IPS-18a (cell line): ENCODE data around the gene NDUFA3.
"Not testable (repeated sequence)": the region's sequence is repeated elsewhere in the genome, so short reads cannot be mapped to it uniquely, and the experiment has no call there.

Experiments
- H3K27ac ChIP-seq: one replicate; pipeline ENCODE4 v1.5.1; 2013; ENCODE audit warnings: low read length
- H3K27me3 ChIP-seq: one replicate; pipeline ENCODE4 v1.6.1; 2013; ENCODE audit warnings: mild to moderate bottlenecking, low read length; ENCODE audit not compliant: control insufficient read depth, insufficient read depth
- H3K36me3 ChIP-seq: one replicate; pipeline ENCODE4 v1.6.1; 2013; ENCODE audit warnings: low read depth, low read length; ENCODE audit not compliant: control insufficient read depth
- H3K4me1 ChIP-seq: one replicate; pipeline ENCODE4 v1.6.1; 2013; ENCODE audit warnings: low read depth, low read length; ENCODE audit not compliant: control insufficient read depth
- H3K4me3 ChIP-seq: one replicate; pipeline ENCODE4 v1.5.1; 2013; ENCODE audit warnings: low read length
- H3K9ac ChIP-seq: one replicate; pipeline ENCODE4 v1.6.1; 2013; ENCODE audit warnings: mild to moderate bottlenecking, low read length, moderate library complexity
- H3K9me3 ChIP-seq: one replicate; pipeline ENCODE4 v1.6.1; 2013; ENCODE audit warnings: low read depth, low read length; ENCODE audit not compliant: control insufficient read depth

Gene NDUFA3

GRCh38 chr19:54095859-54096616 is 6.6 kb upstream of the NDUFA3 start:
- H3K4me1 ChIP-seq, H3K9me3 ChIP-seq, H3K9ac ChIP-seq, H3K27ac ChIP-seq, H3K36me3 ChIP-seq: not testable (repeated sequence)
- Histone ChIP-seq H3K27me3 (peaks cover 29% of the 10 kb centered on the region), H3K4me3 (peak overlapping the region; percentile 59)

- Histone ChIP-seq H3K9me3 (no peaks in the 10 kb centered on the region), H3K27ac (no peak overlapping the region), H3K27me3 (peaks cover 29% of the 10 kb centered on the region), H3K9ac (peak overlapping the region; percentile 42), H3K36me3 (no peaks in the 10 kb centered on the region), H3K4me1 (peaks cover 8% of the 10 kb centered on the region), H3K4me3 (peak overlapping the region; percentile 59)
These were observed 6.0 kb upstream of the NDUFA3 start for GRCh38 chr19:54096617-54097106.

- Histone ChIP-seq H3K4me1 (peaks cover 8% of the 10 kb centered on the region), H3K27me3 (peaks cover 28% of the 10 kb centered on the region), H3K36me3 (no peaks in the 10 kb centered on the region), H3K9ac (no peak overlapping the region), H3K27ac (no peak overlapping the region), H3K4me3 (no peak overlapping the region), H3K9me3 (no peaks in the 10 kb centered on the region)
These were observed 3.3 kb upstream of the NDUFA3 start for GRCh38 chr19:54099190-54099902.

- H3K27ac ChIP-seq, H3K9me3 ChIP-seq, H3K4me3 ChIP-seq, H3K9ac ChIP-seq, H3K36me3 ChIP-seq, H3K4me1 ChIP-seq: not testable (repeated sequence)
- peaks cover 22% of the 10 kb centered on the region for H3K27me3 ChIP-seq
These were observed 2.8 kb upstream of the NDUFA3 start for GRCh38 chr19:54099903-54100255.

GRCh38 chr19:54100561-54100960 is 2.1 kb upstream of the NDUFA3 start, which contains the start of gene OSCAR:
OSCAR (minus strand) TSS chr19:54100803; CDS start chr19:54100792, 11 bp downstream.
- peaks cover 8% of the 10 kb centered on the region for H3K4me1 ChIP-seq
- no peak within 1 kb of the TSS for H3K9ac ChIP-seq
- H3K9me3 ChIP-seq = no peaks in the 10 kb centered on the region
- peaks cover 15% of the 10 kb centered on the region for H3K27me3 ChIP-seq
- H3K27ac ChIP-seq = no peak within 1 kb of the TSS
- peaks cover 2% of the 10 kb centered on the region for H3K36me3 ChIP-seq
- no peak within 1 kb of the TSS for H3K4me3 ChIP-seq

GRCh38 chr19:54104998-54105715 is 2.5 kb downstream of the NDUFA3 start:
- Histone ChIP-seq H3K36me3 (peaks cover 40% of the 10 kb centered on the region), H3K27me3 (no peaks in the 10 kb centered on the region), H3K4me3 (no peak overlapping the region), H3K4me1 (no peaks in the 10 kb centered on the region), H3K9me3 (no peaks in the 10 kb centered on the region), H3K27ac (no peak overlapping the region), H3K9ac (no peak overlapping the region)

- H3K36me3 ChIP-seq = peaks cover 47% of the 10 kb centered on the region
- H3K9me3 ChIP-seq = no peaks in the 10 kb centered on the region
- H3K9ac ChIP-seq = no peak overlapping the region
- no peak overlapping the region for H3K4me3 ChIP-seq
- no peaks in the 10 kb centered on the region for H3K27me3 ChIP-seq
- no peak overlapping the region for H3K27ac ChIP-seq
- H3K4me1 ChIP-seq = no peaks in the 10 kb centered on the region
These were observed 3.1 kb downstream of the NDUFA3 start for GRCh38 chr19:54105796-54106195.

- peaks cover 49% of the 10 kb centered on the region for H3K36me3 ChIP-seq
- H3K9ac ChIP-seq = no peak overlapping the region
- no peaks in the 10 kb centered on the region for H3K4me1 ChIP-seq
These were observed 4.1 kb downstream of the NDUFA3 start for GRCh38 chr19:54106716-54107115.

GRCh38 chr19:54107876-54108490 is 5.3 kb downstream of the NDUFA3 start:
- H3K9ac ChIP-seq = no peak overlapping the region
- no peaks in the 10 kb centered on the region for H3K4me1 ChIP-seq
- H3K27me3 ChIP-seq = no peaks in the 10 kb centered on the region
- H3K27ac ChIP-seq = no peak overlapping the region
- H3K9me3 ChIP-seq = no peaks in the 10 kb centered on the region
- H3K36me3 ChIP-seq = peaks cover 49% of the 10 kb centered on the region
- no peak overlapping the region for H3K4me3 ChIP-seq

More at GRCh38 chr19:54106716-54107115, 4.1 kb downstream of the NDUFA3 start:
- Histone ChIP-seq H3K4me3 (no peak overlapping the region), H3K27ac (no peak overlapping the region), H3K9me3 (no peaks in the 10 kb centered on the region), H3K27me3 (no peaks in the 10 kb centered on the region)

GRCh38 chr19:54108496-54108895 is 5.8 kb downstream of the NDUFA3 start:
- Histone ChIP-seq H3K36me3 (peaks cover 52% of the 10 kb centered on the region), H3K27ac (no peak overlapping the region), H3K4me3 (no peak overlapping the region), H3K9ac (no peak overlapping the region), H3K4me1 (no peaks in the 10 kb centered on the region), H3K9me3 (no peaks in the 10 kb centered on the region), H3K27me3 (no peaks in the 10 kb centered on the region)

GRCh38 chr19:54109651-54110050 is 7.0 kb downstream of the NDUFA3 start:
- no peak overlapping the region for H3K9ac ChIP-seq
- no peak overlapping the region for H3K27ac ChIP-seq
- no peaks in the 10 kb centered on the region for H3K4me1 ChIP-seq
- H3K9me3 ChIP-seq = no peaks in the 10 kb centered on the region
- H3K4me3 ChIP-seq = no peak overlapping the region
- H3K36me3 ChIP-seq = peaks cover 52% of the 10 kb centered on the region
- H3K27me3 ChIP-seq = no peaks in the 10 kb centered on the region
